HT-29 (cell line): ENCODE results near the gene RAB4A. TPM values are rescaled to one million over a fixed set of nuclear protein-coding genes. Genes with fewer than 3 reads are reported as not detected.

Source experiments
- DNase-seq: peaks from one replicate; pipeline ENCODE4 v3.0.0-alpha.2; 2015; ENCODE audit warnings: low spot score
- total RNA-seq: library from RNA; depleted of rRNA; stranded (reverse); fragments of >200 nt; shearing (Covaris generic); gene quantifications from 2 replicates; pipeline ENCODE4 v1.2.3, GENCODE V29; 2014; rRNA removed

RAB4A gene
- total RNA-seq, 1 experiment from 2014 or later, result 47.3 TPM

DNA sequence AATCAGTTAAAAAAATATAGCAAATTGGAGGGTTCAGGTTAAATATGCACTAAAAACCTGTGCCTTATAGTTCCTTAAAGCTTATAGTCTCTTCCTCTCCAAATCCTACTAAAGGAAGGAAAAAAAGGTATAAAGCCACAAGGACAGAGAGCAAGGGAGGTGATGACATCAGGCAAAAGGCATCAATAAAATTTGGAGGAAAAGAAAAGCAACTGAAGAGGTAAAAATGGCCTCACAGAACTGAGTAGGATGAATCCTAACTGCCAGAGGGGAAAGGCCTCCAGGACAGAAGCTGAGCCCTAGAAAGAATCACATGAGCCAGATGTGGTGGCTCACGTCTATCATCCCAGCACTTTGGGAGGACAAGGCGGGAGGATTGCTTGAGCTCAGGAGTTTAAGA, 63.8 kb downstream of the RAB4A start:
- no peak for DNase-seq

DNA sequence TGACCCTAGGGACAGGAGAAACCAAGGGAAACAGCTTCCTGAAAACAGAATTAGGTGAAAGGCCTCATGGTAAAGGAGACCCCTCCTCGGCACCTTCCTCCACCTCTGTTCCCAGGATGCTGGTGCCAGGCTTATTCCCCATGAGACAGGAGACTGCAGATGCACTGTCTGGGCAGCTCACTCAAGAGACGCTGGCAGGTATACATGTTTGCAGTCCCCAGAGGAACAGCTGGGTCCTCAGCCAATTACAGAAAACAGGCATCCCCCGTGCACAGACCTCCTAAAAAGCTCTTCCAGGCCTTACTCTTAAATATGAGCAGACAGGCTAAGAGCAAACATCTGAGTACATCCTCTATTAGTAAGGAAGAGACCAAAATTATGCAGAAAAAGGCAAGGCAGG, 65.4 kb downstream of the RAB4A start:
- no peak for DNase-seq

DNA sequence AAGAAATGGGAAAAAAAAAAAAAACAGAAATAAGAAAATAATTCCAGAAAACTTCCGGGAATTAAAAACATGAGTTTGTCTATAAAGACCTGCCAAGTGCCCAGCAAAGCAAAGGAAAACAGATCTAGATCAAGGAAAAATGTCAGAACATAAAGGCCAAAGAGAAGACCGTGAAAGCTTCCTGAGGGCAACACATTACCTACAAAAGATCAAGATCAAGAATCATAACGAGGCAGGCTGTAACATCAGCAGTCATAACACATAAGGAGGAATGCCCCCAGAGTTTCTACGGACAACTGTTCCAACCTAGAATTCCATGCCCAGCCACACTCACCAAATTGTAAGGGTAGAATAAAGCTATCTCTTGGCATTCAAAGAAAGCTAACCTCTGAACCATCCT, 68.2 kb downstream of the RAB4A start:
- no peak for DNase-seq

DNA sequence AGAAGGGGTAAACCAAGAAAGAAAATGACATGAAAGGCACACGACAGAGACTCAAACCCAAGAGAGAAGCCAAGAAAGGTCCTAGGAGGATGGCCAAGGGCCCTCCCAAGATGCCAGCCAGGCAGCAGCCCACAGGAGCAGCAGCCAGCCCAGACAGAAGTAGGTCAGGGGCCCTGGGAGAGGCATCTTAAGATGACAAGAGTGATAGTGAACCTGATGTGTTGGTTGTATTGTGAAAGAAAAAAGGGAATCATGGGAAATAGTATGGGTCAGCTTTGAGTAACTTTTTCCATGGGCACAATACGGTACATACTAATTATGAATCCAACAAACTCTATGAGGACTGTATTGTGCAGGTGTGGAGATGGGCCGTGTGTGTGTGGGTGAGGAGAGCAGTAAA, 68.6 kb downstream of the RAB4A start:
- no peak for DNase-seq

DNA sequence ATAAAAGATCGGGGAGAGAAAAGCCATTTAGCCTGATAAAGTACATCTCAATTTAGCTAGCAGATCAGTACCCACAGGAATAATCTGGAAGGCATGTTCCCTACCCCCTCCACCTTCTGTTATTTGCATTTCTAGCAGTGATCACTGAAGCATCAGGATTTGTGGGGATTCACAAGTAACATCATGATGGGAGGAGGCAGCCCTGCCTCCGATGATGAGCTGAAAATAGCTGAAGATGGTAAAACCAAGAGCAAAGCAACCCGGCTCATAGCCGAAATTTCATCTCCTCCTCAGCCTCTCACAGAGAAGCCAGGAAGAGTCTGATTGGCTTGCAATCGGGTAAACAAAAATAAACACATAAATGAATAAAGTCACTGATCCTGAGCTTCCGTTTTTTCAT, 69.6 kb downstream of the RAB4A start:
- no peak for DNase-seq

DNA sequence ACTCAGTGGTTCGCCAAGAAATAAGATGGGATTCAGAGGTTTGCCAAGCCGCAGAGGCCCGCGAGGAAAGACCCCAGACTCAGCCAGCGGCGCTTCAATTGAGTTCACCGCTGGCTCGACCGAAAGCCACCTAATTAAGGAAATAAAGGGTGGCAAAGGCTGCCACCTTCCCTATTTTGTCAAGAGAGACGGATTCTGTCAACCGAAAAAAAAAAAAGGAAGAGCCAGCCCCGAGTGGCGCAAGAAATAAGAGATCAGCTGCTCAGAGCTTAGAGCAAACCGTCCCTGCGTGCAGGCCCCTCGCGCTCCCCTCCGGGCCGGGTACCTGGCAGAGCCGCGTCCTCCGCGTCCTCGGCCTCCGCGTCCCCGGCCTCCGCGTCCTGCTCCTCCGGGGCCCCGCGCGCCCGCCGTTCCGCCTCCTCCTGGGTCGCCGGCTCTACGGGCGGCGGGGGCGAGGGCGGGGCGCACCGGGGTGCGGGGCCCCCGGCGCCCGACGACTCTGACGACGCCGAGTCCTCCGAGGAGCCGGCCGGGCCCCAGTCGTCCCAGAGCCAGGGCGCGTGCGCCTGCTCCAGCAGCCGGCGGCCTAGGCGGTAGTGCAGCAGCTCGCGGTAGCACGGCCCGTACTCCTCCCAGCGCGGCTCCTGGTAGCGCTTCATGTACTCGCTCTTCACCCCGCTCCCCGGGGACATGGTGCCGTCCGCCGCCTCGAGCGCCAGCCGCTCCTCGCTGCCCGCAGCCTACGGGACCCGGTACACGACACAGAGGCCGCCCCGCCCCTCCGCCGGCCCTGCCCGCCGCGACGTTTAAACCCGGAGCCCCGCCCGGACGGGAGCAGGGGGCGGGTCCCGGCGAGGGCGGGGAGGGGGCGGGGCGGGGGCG, 71.1 kb downstream of the RAB4A start:
- peak; percentile 77 for DNase-seq

DNA sequence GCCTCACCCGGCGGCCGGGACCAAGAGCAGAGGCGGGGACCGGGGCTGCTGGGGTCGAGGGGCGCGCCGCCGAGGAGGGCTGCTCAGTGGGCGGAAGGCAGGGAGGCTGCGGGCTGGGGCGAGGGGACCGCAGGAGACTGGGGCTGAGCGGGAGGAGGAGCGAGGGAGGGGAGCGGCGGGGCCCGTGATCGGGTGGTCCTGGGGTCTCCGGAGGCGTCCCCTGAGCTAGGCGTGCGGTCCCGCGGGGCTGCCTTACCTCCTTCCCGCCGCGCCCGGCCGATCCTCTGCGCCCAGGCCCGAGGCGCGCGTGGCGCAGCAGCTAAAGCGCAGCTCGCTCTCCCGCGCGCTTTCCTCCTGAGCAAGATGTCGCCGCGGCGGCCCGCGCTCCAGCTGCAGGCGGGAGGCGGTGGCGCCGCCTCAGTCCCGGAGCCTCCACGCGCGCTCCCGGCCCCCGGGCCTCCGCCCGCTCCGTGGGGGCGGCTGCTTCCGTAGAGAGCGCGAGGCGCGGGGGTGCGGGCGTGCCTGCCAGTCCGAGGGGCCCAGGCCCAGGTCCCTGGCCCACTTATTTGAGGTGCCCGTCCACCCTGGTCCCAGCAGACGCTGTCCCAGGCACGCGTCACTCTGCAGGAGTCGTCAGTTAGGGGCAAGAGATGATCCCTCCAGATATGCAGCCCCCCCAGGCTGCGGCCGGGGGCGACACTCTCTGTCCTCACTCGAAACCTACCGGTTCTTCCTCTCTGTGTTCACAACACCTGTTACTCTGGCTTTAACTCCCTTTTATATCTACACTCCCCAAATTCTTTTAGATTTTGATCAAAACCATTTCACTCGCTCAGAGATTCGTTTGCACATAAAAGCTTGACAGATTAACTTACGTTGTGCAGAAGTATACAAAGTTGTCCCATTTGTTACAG, 72.0 kb downstream of the RAB4A start, which contains the start of gene CCSAP:
Gene CCSAP, minus strand, starts transcription at position 392 of the 914 bp plus-strand sequence. CDS start 582 bp downstream, outside the sequence.
- peak; percentile 47 for DNase-seq

DNA sequence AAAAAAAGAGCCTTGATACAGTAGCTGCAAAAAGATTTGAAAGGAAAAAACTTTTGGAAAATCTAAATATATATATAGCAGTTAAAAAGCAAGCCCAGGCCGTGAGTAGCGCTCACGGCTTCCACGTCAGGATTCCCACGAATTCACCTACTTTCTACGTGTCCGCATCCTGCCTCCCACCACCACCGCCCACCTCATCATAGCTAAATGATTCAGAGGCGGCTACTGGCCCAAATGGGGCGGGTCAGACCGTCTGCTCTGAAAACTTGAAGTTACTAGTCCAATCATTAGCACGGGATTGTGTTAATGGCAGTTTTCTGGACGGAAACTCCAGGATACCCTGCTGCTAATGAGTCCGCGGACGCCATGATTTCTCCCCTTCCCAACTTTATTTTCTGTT, 73.2 kb downstream of the RAB4A start:
- DNase-seq, result no peak

DNA sequence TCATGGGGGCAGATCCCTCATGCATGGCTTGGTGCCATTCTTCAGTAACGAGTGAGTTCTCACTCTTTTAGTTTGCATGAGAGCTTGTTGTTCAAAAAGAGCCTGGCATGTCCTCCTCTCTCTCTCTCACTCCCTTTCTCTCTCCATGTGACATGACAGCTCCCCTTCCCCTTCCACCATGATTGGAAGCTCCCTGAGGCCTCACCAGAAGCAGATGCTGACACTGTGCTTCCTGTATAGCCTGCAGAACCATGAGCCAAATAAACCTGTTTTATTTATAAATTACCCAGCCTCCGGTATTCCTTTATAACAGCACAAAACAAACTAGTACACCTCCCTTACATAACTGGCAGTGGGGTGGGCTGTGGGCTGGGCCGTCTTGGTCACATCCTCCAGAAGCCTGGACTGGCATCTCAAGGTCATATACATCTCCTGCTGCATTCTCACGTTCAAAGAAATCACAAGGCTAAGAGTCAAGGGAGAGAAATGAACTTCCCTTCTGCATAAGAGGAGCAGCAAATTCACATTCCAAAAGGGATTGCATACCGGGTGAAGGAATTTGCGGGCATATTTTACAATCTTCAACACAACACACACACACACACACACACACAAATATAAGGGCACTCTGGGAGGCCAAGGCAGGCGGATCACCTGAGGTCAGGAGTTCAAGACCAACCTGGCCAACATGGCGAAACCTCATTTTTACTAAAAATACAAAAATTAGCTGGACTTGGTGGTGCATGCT, 74.2 kb downstream of the RAB4A start:
- no peak for DNase-seq

DNA sequence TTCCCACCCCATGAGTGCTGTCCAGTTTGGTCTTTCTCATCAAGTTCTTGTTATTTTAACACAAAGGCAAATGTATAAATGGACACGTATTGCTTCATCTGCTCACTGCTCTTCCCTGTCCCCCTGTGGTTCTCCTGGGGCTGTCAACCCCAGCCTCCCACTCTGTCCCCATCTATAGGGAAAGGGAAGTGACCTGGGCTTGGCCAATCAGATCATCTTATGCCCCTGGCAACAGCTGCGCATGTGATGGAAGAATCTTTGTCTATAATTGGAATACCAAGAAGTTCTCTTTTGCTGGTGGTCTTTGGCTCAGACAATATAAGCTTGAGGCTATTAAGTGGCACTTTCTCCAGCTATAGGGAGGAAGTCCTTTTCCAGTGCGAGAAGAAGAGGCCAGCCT, 76.6 kb downstream of the RAB4A start:
- DNase-seq, result no peak

DNA sequence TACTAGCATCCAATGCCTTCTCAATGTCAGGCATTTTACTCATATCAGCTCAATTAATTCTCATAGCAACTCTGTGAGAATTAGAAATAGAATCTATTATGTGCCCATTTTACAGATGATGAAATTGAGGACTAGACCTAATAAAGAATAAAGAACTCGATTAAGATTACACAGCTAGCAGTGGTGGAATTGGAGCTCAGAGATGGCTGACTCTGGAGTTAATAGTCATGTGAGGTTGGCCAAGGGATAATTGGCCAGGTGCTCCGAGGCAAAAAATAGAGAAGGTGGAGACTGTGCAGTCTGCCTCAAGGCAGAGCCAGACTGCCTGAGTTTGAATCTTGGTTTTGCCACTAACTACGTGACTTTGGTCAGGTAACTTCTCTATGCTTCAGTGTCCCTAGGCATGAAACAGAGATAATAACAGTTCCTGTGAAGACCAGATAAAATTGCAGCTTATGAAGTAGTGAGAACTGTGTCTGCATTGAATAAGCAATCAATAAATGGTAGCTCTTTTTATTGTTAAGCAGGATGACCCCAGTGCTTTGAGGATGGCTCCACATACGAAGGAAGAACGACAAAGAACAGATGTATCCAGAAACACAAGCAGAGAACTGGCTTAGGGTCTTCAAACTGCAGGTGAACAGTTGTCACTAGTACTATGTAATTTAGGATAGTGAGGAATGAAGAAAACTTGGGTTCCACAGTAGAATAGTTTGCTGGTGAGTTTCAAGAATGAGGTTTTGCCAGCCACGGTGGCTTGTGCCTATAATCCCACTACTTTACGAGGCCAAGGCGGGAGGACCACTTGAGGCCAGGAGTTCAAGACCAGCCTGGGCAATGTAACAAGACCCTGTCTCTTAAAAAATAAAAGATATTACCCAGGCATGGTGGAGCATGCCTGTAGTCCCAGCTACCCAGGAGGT, 78.8 kb downstream of the RAB4A start:
- DNase-seq, result no peak

DNA sequence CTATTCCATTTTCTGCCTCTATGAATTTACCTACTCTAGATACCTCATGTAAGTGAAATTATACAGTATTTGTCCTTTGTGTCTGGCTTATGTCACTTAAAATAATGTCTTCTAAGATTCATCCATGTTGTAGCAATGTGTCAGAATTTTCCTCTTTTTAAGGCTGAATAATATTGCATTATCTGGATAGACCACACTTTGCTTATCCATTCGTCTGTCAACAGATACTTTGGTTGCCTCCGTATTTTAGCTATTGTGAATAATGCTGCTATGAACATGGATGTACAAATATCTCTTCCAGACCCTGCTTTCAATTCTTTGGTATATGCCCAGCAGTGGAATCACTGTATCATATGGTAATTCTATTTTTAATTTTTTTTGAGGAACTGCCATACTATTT, 82.1 kb downstream of the RAB4A start:
- DNase-seq, result no peak

DNA sequence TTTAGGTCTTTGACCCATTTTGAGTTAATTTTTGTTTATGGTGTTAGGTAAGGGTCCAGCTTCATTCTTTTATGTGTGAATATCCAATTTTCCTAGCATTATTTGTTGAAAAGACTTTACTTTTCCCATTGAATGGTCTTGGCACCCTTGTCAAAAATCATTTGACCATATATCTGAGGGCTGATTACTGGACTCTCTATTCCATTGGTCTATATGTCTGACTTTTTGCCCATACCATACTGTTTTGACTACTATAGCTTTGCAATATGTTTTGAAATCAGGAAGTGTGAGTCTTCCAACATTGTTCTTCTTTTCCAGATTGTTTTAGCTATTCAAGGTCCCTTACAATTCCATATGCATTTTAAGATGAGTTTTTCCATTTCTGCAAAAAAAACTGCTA, 83.3 kb downstream of the RAB4A start:
- DNase-seq, result no peak

Other genes with a start within 250 kb of the RAB4A start
- 4.3 and 6.6 TPM in 2 replicates for gene CCSAP, start 71.9 kb downstream of the RAB4A start, total RNA-seq
- gene ACTA1, start 163.0 kb downstream of the RAB4A start, total RNA-seq, result 0.20 and 0.34 TPM in 2 replicates
- gene NUP133, start 237.2 kb downstream of the RAB4A start, total RNA-seq, result 31.5 and 33.5 TPM in 2 replicates